ENCODE measurements around the gene TMCO4.

Gene TMCO4

GRCh38 chr1:19835578-19835977, 35.9 kb upstream of the TMCO4 start:
- no peaks in the 10 kb centered on the region for H3K36me3 ChIP-seq (ENCODE audit: control insufficient read depth in 2 of 2, insufficient read depth in 1 of 2, low read length in 2 of 2)
- no peaks in the 10 kb centered on the region for H3K4me1 ChIP-seq (ENCODE audit: control insufficient read depth, insufficient read depth, low read length)
- POLR2A ChIA-PET, result no interaction called here
- H3K9me3 ChIP-seq (ENCODE audit: control insufficient read depth, insufficient read depth, low read depth, low read length), result no peaks in the 10 kb centered on the region
- no peak overlapping the region for H3K27ac ChIP-seq (ENCODE audit: extremely low read depth, low read depth, low read length)
- CTCF ChIA-PET, result no interaction called here
- TF ChIP-seq PRDM10 (tag by site-specific recombination; IDR thresholded peaks at IDR 0.05), result no peak
- TF ChIP-seq BCL6B (tag by site-specific recombination; IDR thresholded peaks at IDR 0.05), result no peak
- no peak for TF ChIP-seq OSR2 (tag by site-specific recombination; IDR thresholded peaks at IDR 0.05)
- TF ChIP-seq ZNF704 (tag by site-specific recombination; IDR thresholded peaks at IDR 0.05), result no peak
- TF ChIP-seq ZNF654 (tag by site-specific recombination; IDR thresholded peaks at IDR 0.05; ENCODE audit: low read depth), result no peak
- TF ChIP-seq GLI4 (tag by site-specific recombination; IDR thresholded peaks at IDR 0.05), result no peak
- TF ChIP-seq ZNF280C (tag by site-specific recombination; IDR thresholded peaks at IDR 0.05), result no peak
- no peak for TF ChIP-seq ZNF785 (tag by site-specific recombination; IDR thresholded peaks at IDR 0.05)
- TF ChIP-seq ZNF138 (tag by site-specific recombination; IDR thresholded peaks at IDR 0.05; ENCODE audit: borderline replicate concordance), result no peak
- no peak for TF ChIP-seq ZFP69B (tag by site-specific recombination; IDR thresholded peaks at IDR 0.05)
- no peak for TF ChIP-seq ZNF155 (tag by site-specific recombination; IDR thresholded peaks at IDR 0.05)
- no peak for TF ChIP-seq REPIN1 (tag by site-specific recombination; IDR thresholded peaks at IDR 0.05; ENCODE audit: low read depth)
- no peak for TF ChIP-seq SALL2 (tag by site-specific recombination; IDR thresholded peaks at IDR 0.05; ENCODE audit: borderline replicate concordance)
- no peak overlapping the region for H3K4me3 ChIP-seq (ENCODE audit: low read depth, low read length)

- CTCF ChIA-PET, result interaction anchor here (1.0 kb wide), 1 partner anchor 169 kb away, joined by 3 read pairs; no protein-coding TSS in a partner anchor
- no peak overlapping the region for H3K27ac ChIP-seq (ENCODE audit: extremely low read depth, low read depth, low read length)
- no peak overlapping the region for H3K4me3 ChIP-seq (ENCODE audit: low read depth, low read length)
- TF ChIP-seq ZNF16 (tag by site-specific recombination; IDR thresholded peaks at IDR 0.05; ENCODE audit: low read depth) (no peak), SETDB1 (IDR thresholded peaks at IDR 0.05; ENCODE audit: insufficient read length, low read length) (peak; percentile 75)
- no peaks in the 10 kb centered on the region for H3K36me3 ChIP-seq (ENCODE audit: control insufficient read depth in 2 of 2, insufficient read depth in 1 of 2, low read length in 2 of 2)
- no peaks in the 10 kb centered on the region for H3K4me1 ChIP-seq (ENCODE audit: control insufficient read depth, insufficient read depth, low read length)
- no peaks in the 10 kb centered on the region for H3K9me3 ChIP-seq (ENCODE audit: control insufficient read depth, insufficient read depth, low read depth, low read length)
- POLR2A ChIA-PET, result no interaction called here
These were observed 31.7 kb upstream of the TMCO4 start for GRCh38 chr1:19831441-19831840.
